Ovary (tissue), 9 donors: ENCODE results near the gene ENPP4. TPM values are rescaled to one million over a fixed set of nuclear protein-coding genes. Genes with fewer than 3 reads are reported as not detected.
"Not testable (repeated sequence)": the region's sequence is repeated elsewhere in the genome, so short reads cannot be mapped to it uniquely, and the experiment has no call there.

Source experiments
- DNase-seq, 5 donors: peaks; one replicate each; pipeline ENCODE4 v3.0.0-alpha.2; 2019 to 2020
- H3K27ac ChIP-seq, 2 donors: fragments of 200-600 bp; one replicate each; pipeline versions ENCODE4 v1.5.1 to v1.8.0; 2019 to 2022
- H3K27me3 ChIP-seq: fragments of 200-600 bp; one replicate; pipeline ENCODE4 v1.8.0; 2022
- H3K36me3 ChIP-seq: fragments of 200-600 bp; sonication (generic); one replicate; pipeline ENCODE4 v1.5.1; 2019
- H3K4me1 ChIP-seq: one replicate; pipeline ENCODE4 v1.8.1; 2013; ENCODE audit warnings: mild to moderate bottlenecking, moderate library complexity; ENCODE audit not compliant: insufficient read depth
- H3K4me3 ChIP-seq: fragments of 200-600 bp; sonication (generic); one replicate; pipeline ENCODE4 v1.5.1; 2017
- H3K9me3 ChIP-seq, 2 donors: fragments of 200-600 bp in 1 of 2; sonication (generic) in 1 of 2; one replicate each; pipeline versions ENCODE4 v1.5.1 to v1.8.1; 2013 to 2019; ENCODE audit warnings: mild to moderate bottlenecking in 1 of 2, moderate library complexity in 1 of 2
- CTCF ChIP-seq, 3 donors: fragments of 450-650 bp in 2 of 3; fragments of 200-600 bp in 1 of 3; IDR thresholded peaks; one replicate each; pipeline versions ENCODE4 v1.5.1 to v1.8.0; 2016 to 2022; ENCODE audit warnings: antibody characterized with exemption in 3 of 3, mild to moderate bottlenecking in 1 of 3
- EP300 ChIP-seq: sonication (generic); formaldehyde crosslinking; IDR thresholded peaks from one replicate; pipeline ENCODE4 v1.6.1; 2017; ENCODE audit warnings: antibody characterized with exemption
- POLR2A ChIP-seq: fragments of 450-650 bp; IDR thresholded peaks from one replicate; pipeline ENCODE4 v1.6.1; 2017; ENCODE audit warnings: antibody characterized with exemption, mild to moderate bottlenecking, moderate library complexity
- WGBS, 3 donors: extraction: QIAGEN DNeasy Blood & Tissue Kit in 1 of 3; methylation state at CpG; one replicate each; pipeline versions ENCODE4 v1.1.5 to v1.1.7; 2013 to 2017; 5-methylcytosine and 5-hydroxymethylcytosine counted together
- intact Hi-C, 4 donors: fragments of 100-400 bp; cut with DNase I; formaldehyde crosslinking; loops; one replicate each; pipeline versions ENCODE4 v1.11.0 to v1.15.1; 2022 to 2023
- polyA plus RNA-seq, 2 donors: library from polyadenylated mRNA; stranded (reverse); fragments of 200-250 nt in 1 of 2; fragments of 350-450 nt in 1 of 2; fragmentation: Illumina TruSeq in 1 of 2; extraction: RNeasy Lipid Tissue Mini Kit (QIAGEN cat#74804) in 1 of 2; gene quantifications; one replicate each; pipeline ENCODE4 v1.2.3, GENCODE V29; 2013 to 2014
- total RNA-seq, 7 donors: library from RNA; depleted of rRNA in 2 of 7; stranded (reverse); fragments of >200 nt in 2 of 7; fragmentation: NEBNext Ultra II Directional in 3 of 7; extraction: Animal tissue kit (Norgen Biotek cat#: 25700) in 3 of 7; gene quantifications; one replicate each; pipeline versions ENCODE4 v1.1.0 to v1.2.4, GENCODE V29; 2016 to 2023
- donor health status: DM: no; HTN: no; CAD: no; lungs with moderate emphysema.
- donor health status: DM: no; HTN: no; CAD: no.
- donor health status: Bipolar disorder and iron deficiency.
- donor health status: DM: yes; HTN: yes; CAD: no.
- donor health status: DM: no; HTN: no; CAD: no.
- donor health status: DM: yes; HTN: yes; CAD: no.

ENPP4 gene
- total and polyA plus RNA-seq, 9 donors: 1.9 to 11.3 (median 3.7) TPM

GRCh38 chr6:46136831-46137230 is 7.0 kb downstream of the ENPP4 start:
- no peak for TF ChIP-seq CTCF (IDR thresholded peaks at IDR 0.05)
- TF ChIP-seq POLR2A: no peak
- no peak for TF ChIP-seq EP300
- Histone ChIP-seq H3K4me3 (no peak overlapping the region), H3K36me3 (no peaks in the 10 kb centered on the region), H3K4me1 (no peaks in the 10 kb centered on the region), H3K27ac (no peak overlapping the region), H3K27me3 (no peaks in the 10 kb centered on the region), H3K9me3 (no peaks in the 10 kb centered on the region)
- intact Hi-C loops: no loop called here
- DNase-seq: no peak
- 72 to 88% (median 85%) methylated on average over 2 of the region's 2 CpGs for WGBS, 3 donors

- TF ChIP-seq EP300 (no peak), CTCF (IDR thresholded peaks at IDR 0.05) (no peak), POLR2A (no peak)
- H3K27me3 ChIP-seq: no peaks in the 10 kb centered on the region
- H3K36me3 ChIP-seq: no peaks in the 10 kb centered on the region
- no peak overlapping the region for H3K27ac ChIP-seq
- H3K9me3 ChIP-seq: no peaks in the 10 kb centered on the region
- 84 to 91% (median 86%) methylated on average over 2 of the region's 2 CpGs for WGBS, 3 donors
- H3K4me3 ChIP-seq: no peak overlapping the region
- no peak for DNase-seq
- intact Hi-C loops: no loop called here
- H3K4me1 ChIP-seq: no peaks in the 10 kb centered on the region
Measured at GRCh38 chr6:46137387-46137786, 7.6 kb downstream of the ENPP4 start.

- no peak for TF ChIP-seq POLR2A
- no peak for TF ChIP-seq EP300
- TF ChIP-seq CTCF (IDR thresholded peaks at IDR 0.05): no peak
- intact Hi-C loops: no loop called here
- Histone ChIP-seq H3K4me1 (no peaks in the 10 kb centered on the region), H3K36me3 (no peaks in the 10 kb centered on the region), H3K27ac (no peak overlapping the region), H3K27me3 (no peaks in the 10 kb centered on the region), H3K4me3 (no peak overlapping the region), H3K9me3 (no peaks in the 10 kb centered on the region)
- WGBS, 3 donors: 92 to 96% (median 93%) methylated on average over 1 of the region's 1 CpG
- no peak for DNase-seq
Measured at GRCh38 chr6:46138281-46138680, 8.5 kb downstream of the ENPP4 start.

- Histone ChIP-seq H3K9me3 (no peaks in the 10 kb centered on the region), H3K4me1 (no peaks in the 10 kb centered on the region), H3K27ac (no peak overlapping the region), H3K36me3 (no peaks in the 10 kb centered on the region), H3K4me3 (no peak overlapping the region), H3K27me3 (no peaks in the 10 kb centered on the region)
- WGBS, 3 donors: 28 to 38% (median 31%) methylated on average over 1 of the region's 1 CpG
- TF ChIP-seq EP300: no peak
- no peak for TF ChIP-seq POLR2A
- TF ChIP-seq CTCF (IDR thresholded peaks at IDR 0.05): no peak
- no peak for DNase-seq
- intact Hi-C loops: no loop called here
Measured at GRCh38 chr6:46144270-46144669, 14.5 kb downstream of the ENPP4 start.

- H3K4me1 ChIP-seq, H3K9me3 ChIP-seq, H3K4me3 ChIP-seq, H3K27me3 ChIP-seq, DNase-seq, intact Hi-C loops, H3K36me3 ChIP-seq, H3K27ac ChIP-seq: not testable (repeated sequence)
- WGBS, 3 donors: 81 to 92% (median 87%) methylated on average over 3 of the region's 3 CpGs
Measured at GRCh38 chr6:46149066-46149465, 19.3 kb downstream of the ENPP4 start.
